GM23338 (cell line): ENCODE results near the gene PPM1L. TPM values are rescaled to one million over a fixed set of nuclear protein-coding genes. Genes with fewer than 3 reads are reported as not detected.

Source experiments
- ATAC-seq: fragments of 200-7000 bp; cut with Tn5 transposase; 3 replicates; pipeline ENCODE4 v1.9.1; 2020
- DNase-seq: peaks from one replicate; pipeline ENCODE4 v3.0.0-alpha.2; 2015; ENCODE audit warnings: low spot score
- H2AFZ ChIP-seq: fragments of 200-600 bp; sonication (generic); 2 replicates; pipeline ENCODE4 v1.8.0; 2016; ENCODE audit warnings: antibody characterized with exemption, mild to moderate bottlenecking, moderate library complexity
- H3F3A ChIP-seq: fragments of 200-600 bp; sonication (generic); replicated peaks from 2 replicates; pipeline ENCODE4 v1.8.0; 2017; ENCODE audit warnings: antibody characterized with exemption, mixed run types, low read depth
- H3K27ac ChIP-seq: fragments of 200-600 bp; sonication (generic); 2 replicates; pipeline ENCODE4 v1.6.1; 2016; ENCODE audit warnings: low read depth
- H3K27me3 ChIP-seq: fragments of 200-600 bp; sonication (generic); 2 replicates; pipeline ENCODE4 v1.8.0; 2016; ENCODE audit warnings: mild to moderate bottlenecking, mixed run types, moderate library complexity; ENCODE audit not compliant: insufficient read depth
- H3K36me3 ChIP-seq: fragments of 200-600 bp; sonication (generic); 2 replicates; pipeline ENCODE4 v1.8.0; 2016; ENCODE audit warnings: mild to moderate bottlenecking; ENCODE audit not compliant: insufficient read depth
- H3K4me1 ChIP-seq: fragments of 200-600 bp; sonication (generic); 2 replicates; pipeline ENCODE4 v1.8.0; 2016; ENCODE audit warnings: mild to moderate bottlenecking, moderate library complexity; ENCODE audit not compliant: insufficient read depth
- H3K4me2 ChIP-seq: fragments of 200-600 bp; sonication (generic); 2 replicates; pipeline ENCODE4 v1.7.1; 2017; ENCODE audit warnings: mixed run types
- H3K4me3 ChIP-seq: fragments of 200-600 bp; sonication (generic); 2 replicates; pipeline ENCODE4 v1.6.1; 2016; ENCODE audit warnings: mixed run types
- H3K79me2 ChIP-seq: fragments of 200-600 bp; sonication (generic); replicated peaks from 2 replicates; pipeline ENCODE4 v1.8.0; 2017; ENCODE audit warnings: mild to moderate bottlenecking; ENCODE audit not compliant: insufficient read depth
- H3K9me2 ChIP-seq: fragments of 200-600 bp; sonication (generic); 2 replicates; pipeline ENCODE4 v1.8.0; 2017; ENCODE audit not compliant: insufficient read depth
- H4K20me1 ChIP-seq: fragments of 200-600 bp; sonication (generic); replicated peaks from 2 replicates; pipeline ENCODE4 v1.8.0; 2017; ENCODE audit warnings: mild to moderate bottlenecking; ENCODE audit not compliant: insufficient read depth
- H3K27ac Mint-ChIP-seq: 2 replicates; pipeline ENCODE4 v1.8.0; 2020; ENCODE audit warnings: inconsistent platforms, mild to moderate bottlenecking, moderate library complexity, mixed read lengths
- H3K27me3 Mint-ChIP-seq: 3 replicates; pipeline ENCODE4 v1.8.0; 2022; ENCODE audit warnings: low read depth, mild to moderate bottlenecking, moderate library complexity, mixed read lengths, inconsistent platforms; ENCODE audit not compliant: insufficient read depth, poor library complexity
- H3K36me3 Mint-ChIP-seq: 3 replicates; pipeline ENCODE4 v1.8.0; 2021; ENCODE audit warnings: low read depth, mild to moderate bottlenecking, inconsistent platforms, moderate library complexity, mixed read lengths
- H3K4me1 Mint-ChIP-seq: 3 replicates; pipeline ENCODE4 v1.8.0; 2020; ENCODE audit warnings: mild to moderate bottlenecking, inconsistent platforms, mixed read lengths
- H3K4me3 Mint-ChIP-seq: 3 replicates; pipeline ENCODE4 v1.8.0; 2021; ENCODE audit warnings: moderate library complexity, mild to moderate bottlenecking, inconsistent platforms, mixed read lengths
- H3K9me3 Mint-ChIP-seq: 3 replicates; pipeline ENCODE4 v1.8.0; 2020; ENCODE audit warnings: moderate library complexity, mild to moderate bottlenecking, inconsistent platforms, mixed read lengths
- CREB1 ChIP-seq: fragments of 250-450 bp; sonication (Bioruptor Pico); IDR thresholded peaks from 2 replicates; pipeline ENCODE4 v1.5.0; 2020; ENCODE audit warnings: low read depth, mild to moderate bottlenecking, moderate library complexity
- CTCF ChIP-seq, 2 experiments: fragments of 200-600 bp in 1 of 2; sonication (generic) in 1 of 2; conservative IDR thresholded peaks; 2 replicates each; pipeline versions ENCODE4 v1.5.1 to v1.6.1; 2016 to 2017; ENCODE audit warnings: antibody characterized with exemption in 2 of 2, low read depth in 2 of 2, mild to moderate bottlenecking in 2 of 2, moderate library complexity in 1 of 2
- ETS1 ChIP-seq: IDR thresholded peaks from 2 replicates; pipeline ENCODE4 v1.6.1; 2016; ENCODE audit warnings: antibody characterized with exemption
- EZH2 ChIP-seq: fragments of 200-600 bp; sonication (generic); IDR thresholded peaks from one replicate; pipeline ENCODE4 v1.8.0; 2017; ENCODE audit warnings: antibody characterized with exemption, mild to moderate bottlenecking, low read depth; ENCODE audit not compliant: unreplicated experiment
- EZH2phosphoT487 ChIP-seq: fragments of 200-600 bp; sonication (generic); IDR thresholded peaks from one replicate; pipeline ENCODE4 v1.8.1; 2018; ENCODE audit warnings: antibody characterized with exemption; ENCODE audit not compliant: unreplicated experiment
- JUNB ChIP-seq: IDR thresholded peaks from one replicate; pipeline ENCODE4 v1.6.1; 2016; ENCODE audit warnings: antibody characterized with exemption; ENCODE audit not compliant: unreplicated experiment
- NANOG ChIP-seq: IDR thresholded peaks from 2 replicates; pipeline ENCODE4 v1.6.1; 2016; ENCODE audit warnings: antibody characterized with exemption, borderline replicate concordance
- POLR2AphosphoS5 ChIP-seq: IDR thresholded peaks from 2 replicates; pipeline ENCODE4 v1.6.1; 2016; ENCODE audit warnings: antibody characterized with exemption, low read depth
- REST ChIP-seq: IDR thresholded peaks from one replicate; pipeline ENCODE4 v1.6.1; 2018; ENCODE audit warnings: antibody characterized with exemption; ENCODE audit not compliant: unreplicated experiment
- STAT1 ChIP-seq: IDR thresholded peaks from one replicate; pipeline ENCODE4 v1.6.1; 2016; ENCODE audit warnings: antibody characterized with exemption; ENCODE audit not compliant: unreplicated experiment
- ZNF114 ChIP-seq: fragments of 250-450 bp; sonication (Bioruptor Pico); IDR thresholded peaks from 2 replicates; pipeline ENCODE4 v1.5.0; 2020; ENCODE audit warnings: mild to moderate bottlenecking, moderate library complexity
- ZNF331 ChIP-seq: fragments of 250-450 bp; sonication (Bioruptor Pico); IDR thresholded peaks from 2 replicates; pipeline ENCODE4 v1.5.0; 2020; ENCODE audit warnings: low read depth, mild to moderate bottlenecking, moderate library complexity
- polyA plus RNA-seq: library from polyadenylated mRNA; unstranded; fragments of >200 nt; fragmentation: Nextera tagmentation; extraction: Ambion mirVana; gene quantifications from 2 replicates; pipeline ENCODE4 v1.2.1, GENCODE V29; 2016
- total RNA-seq: library from RNA; depleted of rRNA; stranded (reverse); fragments of >200 nt; shearing (Covaris generic); gene quantifications from 2 replicates; pipeline ENCODE4 v1.2.3, GENCODE V29; 2014

The PPM1L gene
- total and polyA plus RNA-seq, 2 experiments from 2014 or later = 3.9 to 26.4 TPM

GRCh38 chr3:160911411-160911810 lies 155.4 kb downstream of the PPM1L start:
- Histone ChIP-seq H3K27ac (no peak overlapping the region), H3K4me1 (peaks cover 4% of the 10 kb centered on the region; the same call in 1 of the 2 replicates), H3K36me3 (no peaks in the 10 kb centered on the region), H3K4me3 (no peak overlapping the region), H3K4me2 (no peak overlapping the region), H4K20me1 (no peaks in the 10 kb centered on the region), H3K9me2 (no peaks in the 10 kb centered on the region; the same call in 1 of the 2 replicates), H2AFZ (no peak overlapping the region), H3K79me2 (no peaks in the 10 kb centered on the region), H3K27me3 (no peaks in the 10 kb centered on the region), H3F3A (no peaks in the 10 kb centered on the region)
- TF ChIP-seq JUNB (no peak), ZNF331 (CRISPR knock-in tag) (no peak), ETS1 (no peak), POLR2AphosphoS5 (no peak), CREB1 (no peak), REST (no peak), EZH2phosphoT487 (no peak), EZH2 (no peak), NANOG (no peak)
- ATAC-seq (no peak), DNase-seq (peak; percentile 16)
- Mint-ChIP-seq H3K4me1 (peaks cover 10% of the 10 kb centered on the region), H3K4me3 (no peak overlapping the region), H3K9me3 (peaks cover 3% of the 10 kb centered on the region; the same call in 1 of the 3 replicates), H3K27ac (no peak overlapping the region), H3K36me3 (peaks cover 6% of the 10 kb centered on the region; the same call in 1 of the 3 replicates), H3K27me3 (peaks cover 2% of the 10 kb centered on the region)

- no peak overlapping the region for H3K4me3 Mint-ChIP-seq
- Histone ChIP-seq H4K20me1 (0 out of 2 replicates have a peak, but pooled peaks cover 2% of the 10 kb centered on the region), H3K27me3 (no peaks in the 10 kb centered on the region), H3F3A (no peaks in the 10 kb centered on the region), H2AFZ (no peak overlapping the region), H3K27ac (no peak overlapping the region), H3K4me2 (no peak overlapping the region), H3K4me1 (0 out of 2 replicates have a peak, but pooled peaks cover 3% of the 10 kb centered on the region), H3K79me2 (no peaks in the 10 kb centered on the region), H3K4me3 (no peak overlapping the region), H3K36me3 (no peaks in the 10 kb centered on the region), H3K9me2 (no peaks in the 10 kb centered on the region; the same call in 1 of the 2 replicates)
- H3K9me3 Mint-ChIP-seq = no peaks in the 10 kb centered on the region
- H3K36me3 Mint-ChIP-seq = no peaks in the 10 kb centered on the region
- DNase-seq (no peak), ATAC-seq (no peak)
- no peak overlapping the region for H3K27ac Mint-ChIP-seq
- H3K4me1 Mint-ChIP-seq = peaks cover 13% of the 10 kb centered on the region
- H3K27me3 Mint-ChIP-seq = peaks cover 3% of the 10 kb centered on the region
- TF ChIP-seq CTCF (conservative IDR thresholded peaks at IDR 0.05; ENCODE audit: low read depth in 2 of 2) = no peak
- no peak for TF ChIP-seq EZH2phosphoT487
- TF ChIP-seq STAT1 = no peak
- TF ChIP-seq ZNF114 (CRISPR knock-in tag) = no peak
- no peak for TF ChIP-seq ZNF331 (CRISPR knock-in tag)
- no peak for TF ChIP-seq ETS1
Measured at GRCh38 chr3:160916472-160916871, 160.4 kb downstream of the PPM1L start.
